Measurements from ENCODE around the gene ASRGL1.
"Not testable (repeated sequence)": the region's sequence is repeated elsewhere in the genome, so short reads cannot be mapped to it uniquely, and the experiment has no call there.

- TF ChIP-seq TAF1 (IDR thresholded peaks at IDR 0.05; ENCODE audit: borderline replicate concordance, low read depth, low read length); RAD21 (IDR thresholded peaks at IDR 0.05; ENCODE audit: low read length); MEF2A (IDR thresholded peaks at IDR 0.05; ENCODE audit: borderline replicate concordance, low read depth); CTCF (IDR thresholded peaks at IDR 0.05); POLR2AphosphoS5 (IDR thresholded peaks at IDR 0.05; ENCODE audit: low read depth, low read length): not testable (repeated sequence)
Observed at GRCh38 chr11:62331264-62331663, 6.0 kb upstream of the ASRGL1 start.
